ENCODE results near the gene HSD11B1L. TPM values are rescaled to one million over a fixed set of nuclear protein-coding genes. Genes with fewer than 3 reads are reported as not detected.

HSD11B1L gene
- total RNA-seq, 1 donor from 2014 or later: 6.6 TPM

DNA sequence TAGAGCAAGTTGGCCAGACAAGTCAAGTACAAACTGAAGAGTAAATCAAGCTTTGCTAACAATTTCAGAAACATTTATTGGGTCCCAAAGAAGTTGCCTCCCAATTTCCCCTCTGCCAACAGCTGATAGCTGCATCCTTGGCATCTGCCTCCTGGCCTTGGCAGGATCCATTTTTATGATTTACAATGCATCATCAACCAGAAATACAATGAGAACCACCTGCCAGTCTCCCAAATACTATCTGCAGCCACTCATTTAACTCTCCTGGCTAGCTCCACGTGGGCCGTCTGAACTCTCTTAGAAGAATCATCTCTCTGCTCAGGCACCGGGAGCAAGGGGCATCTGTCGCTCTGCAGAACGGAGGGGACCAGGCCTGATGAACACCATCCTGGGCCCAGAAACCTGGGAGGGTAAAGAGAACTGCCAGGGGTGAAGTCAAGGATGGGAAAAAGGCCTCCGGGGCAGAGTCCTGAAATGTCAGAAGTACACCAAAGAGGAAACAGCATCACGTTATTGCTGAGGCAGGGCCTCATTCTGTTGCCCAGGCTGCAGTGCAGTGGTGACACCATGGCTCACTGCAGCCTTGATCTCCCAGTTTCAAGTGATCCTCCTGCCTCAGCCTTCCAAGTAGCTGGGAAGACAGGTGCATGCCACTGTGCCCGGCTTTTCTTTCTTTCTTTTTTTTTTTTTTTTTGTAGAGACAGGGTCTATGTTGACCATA lies 36.5 kb downstream of the HSD11B1L start:
- Histone ChIP-seq H3K27me3 (no peaks in the 10 kb centered on the region), H3K9me3 (no peaks in the 10 kb centered on the region), H3K4me1 (peaks cover 13% of the 10 kb centered on the region), H3K36me3 (peaks cover 19% of the 10 kb centered on the region), H3K27ac (no peak overlapping the region), H3K4me3 (no peak overlapping the region)
- intact Hi-C loops (cut with DNase I): no loop called here
- TF ChIP-seq, protein P1, sequence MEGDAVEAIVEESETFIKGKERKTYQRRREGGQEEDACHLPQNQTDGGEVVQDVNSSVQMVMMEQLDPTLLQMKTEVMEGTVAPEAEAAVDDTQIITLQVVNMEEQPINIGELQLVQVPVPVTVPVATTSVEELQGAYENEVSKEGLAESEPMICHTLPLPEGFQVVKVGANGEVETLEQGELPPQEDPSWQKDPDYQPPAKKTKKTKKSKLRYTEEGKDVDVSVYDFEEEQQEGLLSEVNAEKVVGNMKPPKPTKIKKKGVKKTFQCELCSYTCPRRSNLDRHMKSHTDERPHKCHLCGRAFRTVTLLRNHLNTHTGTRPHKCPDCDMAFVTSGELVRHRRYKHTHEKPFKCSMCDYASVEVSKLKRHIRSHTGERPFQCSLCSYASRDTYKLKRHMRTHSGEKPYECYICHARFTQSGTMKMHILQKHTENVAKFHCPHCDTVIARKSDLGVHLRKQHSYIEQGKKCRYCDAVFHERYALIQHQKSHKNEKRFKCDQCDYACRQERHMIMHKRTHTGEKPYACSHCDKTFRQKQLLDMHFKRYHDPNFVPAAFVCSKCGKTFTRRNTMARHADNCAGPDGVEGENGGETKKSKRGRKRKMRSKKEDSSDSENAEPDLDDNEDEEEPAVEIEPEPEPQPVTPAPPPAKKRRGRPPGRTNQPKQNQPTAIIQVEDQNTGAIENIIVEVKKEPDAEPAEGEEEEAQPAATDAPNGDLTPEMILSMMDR (IDR thresholded peaks at IDR 0.05): no peak
- DNase-seq (no peak), ATAC-seq (no peak)

DNA sequence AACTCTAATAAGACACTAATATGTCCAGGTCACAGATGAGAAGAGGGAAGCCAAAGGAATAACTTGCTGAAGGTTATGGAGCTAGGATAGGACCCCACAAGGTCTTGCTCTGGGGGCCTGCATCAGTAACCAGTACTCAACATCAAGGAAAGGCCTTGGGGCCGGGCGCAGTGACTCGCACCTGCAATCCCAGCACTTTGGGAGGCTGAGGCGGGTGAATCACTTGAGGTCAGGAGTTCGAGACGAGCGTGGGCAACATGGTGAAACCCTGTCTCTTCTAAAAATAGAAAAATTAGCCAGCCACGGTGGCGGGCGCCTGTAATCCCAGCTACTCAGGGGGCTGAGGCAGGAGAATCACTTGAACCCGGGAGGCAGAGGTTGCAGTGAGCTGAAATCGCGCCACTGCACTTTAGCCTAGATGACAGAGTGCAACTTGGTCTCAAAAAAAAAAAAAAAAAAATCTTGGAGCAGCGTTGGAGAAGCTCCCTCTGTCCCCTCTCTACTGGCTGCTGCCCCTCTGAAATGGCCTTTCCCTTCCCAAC lies 37.3 kb downstream of the HSD11B1L start:
- Histone ChIP-seq H3K9me3 (no peaks in the 10 kb centered on the region), H3K4me1 (peaks cover 13% of the 10 kb centered on the region), H3K27ac (peak overlapping the region; percentile 97), H3K4me3 (peak overlapping the region; percentile 96), H3K36me3 (peaks cover 12% of the 10 kb centered on the region), H3K27me3 (no peaks in the 10 kb centered on the region)
- DNase-seq (no peak), ATAC-seq (no peak)
- intact Hi-C loops (cut with DNase I): no loop called here
- TF ChIP-seq, protein P1 (IDR thresholded peaks at IDR 0.05): no peak

DNA sequence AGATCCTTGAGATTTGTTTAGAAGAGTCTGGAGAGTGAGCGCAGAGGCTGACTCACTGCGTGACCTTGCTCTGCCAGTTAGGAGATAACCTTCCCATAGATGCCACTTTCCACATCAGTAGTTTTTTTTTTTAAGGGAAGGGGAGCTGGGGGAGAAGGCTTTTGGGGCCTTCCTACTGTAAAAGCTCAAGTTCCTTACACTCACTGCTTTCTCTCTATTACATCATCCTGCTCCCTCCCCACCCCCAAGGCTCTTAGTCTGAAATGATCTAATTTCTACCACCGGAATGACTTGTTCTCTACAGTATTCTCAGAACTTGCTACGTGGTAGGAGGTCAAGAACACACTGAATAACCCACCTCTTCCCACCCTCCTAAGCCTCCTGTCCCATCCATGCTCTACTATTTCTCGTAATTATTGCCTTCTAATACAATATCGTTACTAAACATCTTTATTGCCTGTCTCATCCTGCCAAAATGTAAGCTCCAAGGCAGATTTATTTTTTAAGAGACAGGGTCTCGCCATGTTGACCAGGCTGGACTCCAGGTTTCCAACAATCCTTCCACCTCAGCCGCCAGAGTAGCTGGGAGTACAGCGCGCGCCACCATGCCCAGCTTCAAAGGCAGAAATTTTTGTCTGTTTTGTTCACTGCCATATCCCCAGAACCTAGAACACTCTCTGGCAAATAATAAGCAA lies 37.9 kb downstream of the HSD11B1L start:
- H3K36me3 ChIP-seq: peaks cover 6% of the 10 kb centered on the region
- no peaks in the 10 kb centered on the region for H3K9me3 ChIP-seq
- intact Hi-C loops (cut with DNase I): no loop called here
- H3K27ac ChIP-seq: peak overlapping the region; percentile 97
- no peaks in the 10 kb centered on the region for H3K27me3 ChIP-seq
- ATAC-seq: no peak
- TF ChIP-seq, protein P1 (IDR thresholded peaks at IDR 0.05): no peak
- no peak for DNase-seq
- H3K4me3 ChIP-seq: peak overlapping the region; percentile 96
- peaks cover 13% of the 10 kb centered on the region for H3K4me1 ChIP-seq

DNA sequence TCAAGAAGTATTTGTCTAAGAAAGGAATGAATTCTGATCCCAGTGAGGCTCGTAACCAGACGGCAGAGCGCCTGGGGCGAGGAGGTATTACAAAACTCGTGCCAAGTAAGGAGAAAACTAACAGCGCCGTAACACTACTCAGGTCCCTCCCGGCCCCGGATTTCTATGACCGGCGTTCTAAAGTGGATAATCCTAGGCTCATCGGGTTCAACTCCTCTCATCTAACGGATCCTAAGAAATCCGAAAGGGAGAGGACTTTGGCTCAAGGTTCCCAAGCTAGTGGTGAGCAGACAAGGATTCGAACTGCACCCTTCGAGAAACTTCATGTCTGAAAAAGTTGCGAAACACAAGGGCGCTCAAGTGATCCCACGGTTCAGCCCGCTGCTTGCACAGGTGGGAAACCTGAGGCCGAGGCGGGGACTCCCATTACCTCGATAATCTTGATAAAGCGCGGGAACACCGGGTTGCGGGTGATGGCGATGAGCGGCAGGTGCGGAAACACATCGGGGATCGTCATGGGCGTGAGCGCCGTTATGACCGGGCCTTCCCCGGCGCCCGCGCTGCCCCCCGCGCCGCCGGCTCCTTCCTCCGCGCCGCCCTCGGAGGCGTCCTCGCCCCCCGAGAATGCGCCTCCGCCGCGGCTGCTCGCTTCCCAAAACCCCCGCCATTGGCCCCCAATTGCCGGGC lies 38.6 kb downstream of the HSD11B1L start:
- ATAC-seq (no peak), DNase-seq (peak; percentile 72)
- Histone ChIP-seq H3K27me3 (no peaks in the 10 kb centered on the region), H3K36me3 (no peaks in the 10 kb centered on the region), H3K27ac (peak overlapping the region; percentile 97), H3K4me1 (peaks cover 13% of the 10 kb centered on the region), H3K9me3 (no peaks in the 10 kb centered on the region), H3K4me3 (peak overlapping the region; percentile 96)
- TF ChIP-seq, protein P1 (IDR thresholded peaks at IDR 0.05): no peak
- intact Hi-C loops (cut with DNase I): no loop called here

DNA sequence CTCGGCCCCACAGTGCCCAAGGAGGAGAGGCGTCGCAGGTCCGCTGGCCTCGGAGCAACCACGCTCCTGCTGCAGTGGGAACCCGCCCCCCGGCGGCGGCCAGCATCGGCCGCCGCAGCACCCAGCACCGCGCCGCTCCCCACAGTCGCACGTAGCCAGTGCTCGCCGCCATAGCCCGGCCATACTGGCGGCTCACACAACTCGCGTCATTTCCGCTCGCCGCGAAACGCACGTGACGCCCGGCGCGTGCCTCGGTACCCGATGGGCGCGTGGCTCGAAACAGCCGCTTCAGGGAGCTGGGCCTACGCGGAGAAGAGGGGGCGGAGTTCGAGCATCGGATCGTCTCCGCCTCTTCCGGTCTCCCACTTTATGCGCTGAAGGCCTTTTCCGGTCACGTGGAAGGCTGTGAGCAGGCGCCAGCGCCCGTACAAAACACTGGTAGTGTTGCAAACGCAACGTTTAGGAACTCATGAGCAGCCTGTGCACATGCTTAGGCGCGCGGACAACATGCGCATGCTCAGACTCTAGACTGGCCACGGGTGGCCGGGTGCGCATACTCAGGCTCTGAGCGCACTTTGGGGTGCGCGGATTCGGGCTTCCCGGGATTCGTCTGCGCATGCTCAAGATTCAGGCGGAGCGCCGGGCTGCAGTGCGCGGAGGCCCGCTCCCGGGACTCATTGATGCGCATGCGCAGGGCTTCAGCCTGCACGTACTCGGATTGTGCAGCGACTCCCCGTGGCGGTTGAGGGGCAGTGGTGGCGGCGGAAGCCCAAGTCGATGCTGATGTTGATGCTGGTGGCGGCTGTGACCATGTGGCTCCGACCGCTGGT lies 39.3 kb downstream of the HSD11B1L start, which contains the start of the genes CATSPERD and LONP1:
CATSPERD (plus strand) TSS at position 677 of the 830 bp plus-strand sequence; CDS start at position 778, 101 bp downstream.
LONP1 (minus strand) TSS at position 186 of the 830 bp plus-strand sequence; CDS start at position 172, 14 bp downstream.
- TF ChIP-seq, protein P1 (IDR thresholded peaks at IDR 0.05): peak; percentile 86
- intact Hi-C loops (cut with DNase I): no loop called here

More for the DNA sequence above, 39.3 kb downstream of the HSD11B1L start, which contains the start of the genes CATSPERD and LONP1:
- no peaks in the 10 kb centered on the region for H3K9me3 ChIP-seq
- peaks cover 13% of the 10 kb centered on the region for H3K4me1 ChIP-seq
- H3K4me3 ChIP-seq: peak within 1 kb of the TSS; percentile 96
- DNase-seq (peak; percentile 99), ATAC-seq (peak; percentile 97)
- H3K36me3 ChIP-seq: no peaks in the 10 kb centered on the region
- no peaks in the 10 kb centered on the region for H3K27me3 ChIP-seq
- H3K27ac ChIP-seq: peak within 1 kb of the TSS; percentile 97
